Activated B cell treated with CpG ODN at 0.5 μM for 24 hours (primary cell): Measurements from ENCODE around the gene EIF1AD. TPM values are rescaled to one million over a fixed set of nuclear protein-coding genes. Genes with fewer than 3 reads are reported as not detected.

ENCODE experiments used
- ATAC-seq: fragments of 200-7000 bp; cut with Tn5 transposase; one replicate; pipeline ENCODE4 v1.10.0; 2021; ENCODE audit warnings: low read depth, mild to moderate bottlenecking, moderate library complexity
- CTCF ChIA-PET: fragments of 350-600 bp; sonication (Branson Sonifier 250); formaldehyde crosslinking; loops from one replicate; lab custom pipeline; 2021; ENCODE audit warnings: antibody characterized with exemption; lab: Charles Lee
- POLR2A ChIA-PET: fragments of 350-600 bp; sonication (Branson Sonifier 250); formaldehyde crosslinking; loops from one replicate; lab custom pipeline; 2021; ENCODE audit warnings: antibody characterized with exemption; lab: Charles Lee
- DNase-seq: peaks from one replicate; pipeline ENCODE4 v3.0.0; 2022
- H3K27ac Mint-ChIP-seq: one replicate; pipeline ENCODE4 v1.8.0; 2020; ENCODE audit warnings: mixed read lengths
- H3K27me3 Mint-ChIP-seq: one replicate; pipeline ENCODE4 v1.8.0; 2021; ENCODE audit warnings: mixed read lengths
- H3K36me3 Mint-ChIP-seq: one replicate; pipeline ENCODE4 v1.8.0; 2021; ENCODE audit warnings: low read depth, mixed read lengths
- H3K4me1 Mint-ChIP-seq: one replicate; pipeline ENCODE4 v1.8.0; 2021; ENCODE audit warnings: mixed read lengths
- H3K4me3 Mint-ChIP-seq: one replicate; pipeline ENCODE4 v1.8.0; 2020; ENCODE audit warnings: mild to moderate bottlenecking, mixed read lengths
- H3K9me3 Mint-ChIP-seq: one replicate; pipeline ENCODE4 v1.8.0; 2020; ENCODE audit warnings: mixed read lengths
- CTCF ChIP-seq: fragments of 200-600 bp; IDR thresholded peaks from one replicate; pipeline ENCODE4 v1.8.0; 2022; ENCODE audit warnings: antibody characterized with exemption, mild to moderate bottlenecking
- intact Hi-C: fragments of 100-400 bp; cut with micrococcal nuclease; formaldehyde crosslinking; loops from one replicate; pipeline ENCODE4 v1.15.1; 2024
- total RNA-seq: library from RNA; stranded (reverse); gene quantifications from 2 replicates; pipeline ENCODE4 v1.2.3, GENCODE V29; 2022

The EIF1AD gene
- total RNA-seq: 50.7 and 58.9 TPM in 2 replicates

DNA sequence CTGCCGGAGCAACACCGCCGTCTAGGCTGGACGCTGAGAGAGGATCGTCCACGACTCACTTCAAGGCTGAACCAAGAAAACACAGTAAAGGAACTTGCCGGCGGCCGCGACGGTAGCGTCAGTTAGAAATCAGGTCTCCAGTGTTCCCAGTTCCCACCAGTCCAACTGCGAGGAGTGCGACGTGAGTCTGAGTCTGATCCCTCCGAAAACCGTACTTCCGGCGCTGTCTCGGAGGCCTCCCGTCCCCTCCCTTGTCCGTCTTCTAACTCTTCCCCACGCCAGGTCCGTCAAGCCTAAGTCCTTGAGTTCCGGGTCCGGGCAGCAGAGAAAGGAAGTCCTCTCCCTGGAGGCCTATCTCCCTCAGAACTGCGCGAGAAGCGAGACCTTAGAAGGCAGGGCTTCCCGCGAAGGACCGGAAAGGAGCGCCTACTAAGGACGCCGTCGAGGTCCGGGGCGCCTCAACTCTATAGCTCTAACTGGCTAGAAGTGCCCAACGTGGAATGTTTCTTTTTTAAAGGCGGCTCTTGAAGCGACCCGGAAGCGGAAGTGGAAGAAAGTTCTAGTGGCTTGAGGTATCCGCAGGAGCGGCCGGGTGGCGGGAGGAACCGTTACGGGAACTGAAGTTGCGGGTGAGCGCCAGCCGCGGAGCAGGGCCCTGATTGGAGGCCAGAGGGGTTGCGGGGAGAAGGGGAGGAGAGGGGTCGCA, at the start of gene EIF1AD, which contains the start of gene BANF1:
TSS of gene EIF1AD (minus strand) at position 216 of the 706 bp plus-strand sequence. CDS start 1,768 bp downstream, outside the sequence.
TSS of gene BANF1 (plus strand) at position 562 of the 706 bp plus-strand sequence. CDS start 748 bp downstream, outside the sequence.
- Mint-ChIP-seq H3K4me3 (peak within 1 kb of the TSS; percentile 100), H3K27ac (peak within 1 kb of the TSS; percentile 98), H3K4me1 (peaks cover 36% of the 10 kb centered on the region)

DNA sequence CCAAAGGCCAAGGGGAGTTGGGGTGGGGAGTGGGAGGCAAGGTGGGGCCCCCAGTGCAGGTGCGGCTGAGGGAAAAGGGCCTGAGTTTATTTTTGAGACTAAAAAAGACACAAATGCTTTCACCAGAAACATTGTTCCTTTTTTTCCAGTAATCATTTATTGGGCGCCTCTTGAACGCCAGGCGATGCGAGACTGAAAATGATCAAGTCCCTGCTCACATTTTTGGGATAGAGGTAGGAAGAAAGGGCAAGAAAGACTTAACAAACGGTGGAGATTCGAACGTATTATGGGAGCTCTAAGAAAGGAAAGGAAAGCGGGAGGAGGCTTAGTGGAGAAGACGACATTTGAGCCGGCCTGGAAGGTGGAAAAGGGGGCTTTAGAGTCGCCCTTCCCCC, 49.4 kb upstream of the EIF1AD start:
- H3K4me3 Mint-ChIP-seq: peak overlapping the region; percentile 99
- H3K27me3 Mint-ChIP-seq: peaks cover 8% of the 10 kb centered on the region
- H3K9me3 Mint-ChIP-seq: no peaks in the 10 kb centered on the region
- peaks cover 27% of the 10 kb centered on the region for H3K4me1 Mint-ChIP-seq
- no peak for TF ChIP-seq CTCF
- ChIA-PET CTCF (interaction anchor here (1.0 kb wide), 2 partner anchors 161 to 340 kb away, joined by 3 read pairs; partner anchors contain the start of genes CCDC85B and KAT5), POLR2A (interaction anchor here (0.7 to 4.9 kb wide), 15 partner anchors 17 to 400 kb away, joined by 3 to 46 read pairs (median 6); partner anchors contain the start of genes BANF1, CCDC85B, CD248 and CFL1)
- DNase-seq: no peak
- H3K27ac Mint-ChIP-seq: peak overlapping the region; percentile 80
- intact Hi-C loops: loop anchor here (5.0 kb wide), 1 partner anchor 194 kb away; the partner anchor contains the start of gene CFL1
- peaks cover 34% of the 10 kb centered on the region for H3K36me3 Mint-ChIP-seq
- ATAC-seq: no peak

More for the DNA sequence above, at the start of gene EIF1AD, which contains the start of gene BANF1:
- DNase-seq (peak; percentile 86), ATAC-seq (peak; percentile 82)
- intact Hi-C loops: loop anchor here (1.0 to 5.0 kb wide), 10 partner anchors 13 to 387 kb away; partner anchors contain the start of genes C11orf68, DRAP1, KAT5 and PCNX3
- peaks cover 79% of the 10 kb centered on the region for H3K36me3 Mint-ChIP-seq
- no peaks in the 10 kb centered on the region for H3K9me3 Mint-ChIP-seq
- H3K27me3 Mint-ChIP-seq: no peaks in the 10 kb centered on the region
- ChIA-PET CTCF (interaction anchor here (0.9 to 1.4 kb wide), 6 partner anchors 9 to 290 kb away, joined by 3 to 10 read pairs (median 4); partner anchors contain the start of gene KAT5), POLR2A (interaction anchor here (0.5 to 1.9 kb wide), 30 partner anchors 9 to 1731 kb away, joined by 3 to 28 read pairs (median 4); partner anchors contain the start of genes CCDC85B, CFL1, CST6 and FIBP)
- no peak for TF ChIP-seq CTCF

DNA sequence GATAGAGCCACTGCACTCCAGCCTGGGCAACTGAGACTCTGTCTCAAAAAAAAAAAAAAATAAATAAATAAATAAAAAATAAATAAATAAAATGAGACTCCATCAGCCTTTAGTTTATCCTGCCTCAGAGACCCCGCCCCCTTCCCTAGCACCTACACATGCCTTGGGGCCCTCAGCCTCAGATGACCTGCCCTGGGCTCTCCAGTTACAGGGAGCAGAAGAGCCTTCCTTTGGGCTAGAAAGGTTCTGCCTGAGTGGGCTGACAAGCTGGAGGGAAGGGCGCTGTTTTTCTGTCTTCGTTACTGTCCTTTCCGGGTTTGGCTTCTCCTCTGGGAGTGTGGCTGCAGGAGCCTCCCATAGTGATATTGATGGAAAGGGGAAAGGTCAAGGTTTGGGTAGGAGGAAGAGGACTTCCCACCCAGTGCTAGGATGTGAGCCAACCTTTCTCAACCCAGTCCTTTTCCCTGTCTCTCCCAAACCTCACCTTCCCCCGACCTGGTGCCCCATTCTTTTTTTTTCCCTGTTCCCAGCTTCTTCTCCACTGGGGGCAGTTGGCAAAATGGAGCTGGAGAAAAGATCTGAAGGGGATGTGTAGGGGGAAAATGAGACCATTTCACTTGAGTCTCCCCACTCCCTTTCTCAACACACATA, 48.7 kb upstream of the EIF1AD start:
- Mint-ChIP-seq H3K4me1 (peaks cover 27% of the 10 kb centered on the region), H3K36me3 (peaks cover 28% of the 10 kb centered on the region), H3K27ac (peak overlapping the region; percentile 80), H3K4me3 (peak overlapping the region; percentile 53), H3K9me3 (no peaks in the 10 kb centered on the region), H3K27me3 (peaks cover 8% of the 10 kb centered on the region)
- DNase-seq: no peak
- no peak for ATAC-seq
- ChIA-PET CTCF (interaction anchor here (1.0 kb wide), 1 partner anchor 339 kb away, joined by 3 read pairs; the partner anchor contains the start of gene KAT5), POLR2A (interaction anchor here (0.6 to 4.9 kb wide), 7 partner anchors 18 to 238 kb away, joined by 6 to 46 read pairs (median 13); partner anchors contain the start of genes BANF1, CFL1, EIF1AD and PACS1)
- intact Hi-C loops: loop anchor here (5.0 kb wide), 1 partner anchor 193 kb away; the partner anchor contains the start of gene CFL1
- TF ChIP-seq CTCF: no peak

GRCh38 chr11:66048547-66049323, 46.8 kb upstream of the EIF1AD start, which contains the start of gene GAL3ST3:
Gene GAL3ST3 (minus strand): TSS chr11:66049161. CDS start chr11:66045415, 3,746 bp downstream.
- Mint-ChIP-seq H3K9me3 (no peaks in the 10 kb centered on the region), H3K4me1 (peaks cover 30% of the 10 kb centered on the region), H3K4me3 (no peak within 1 kb of the TSS), H3K36me3 (peaks cover 14% of the 10 kb centered on the region), H3K27me3 (peaks cover 8% of the 10 kb centered on the region), H3K27ac (no peak within 1 kb of the TSS)
- ATAC-seq (no peak), DNase-seq (no peak)
- intact Hi-C loops: no loop called here
- no peak for TF ChIP-seq CTCF
- ChIA-PET POLR2A (no interaction called here), CTCF (no interaction called here)
